ENCODE results near the gene HS6ST2. TPM values are rescaled to one million over a fixed set of nuclear protein-coding genes. Genes with fewer than 3 reads are reported as not detected.

HS6ST2 gene
- polyA plus RNA-seq, 1 of the 3 experiments (the other 2 are of a cell fraction) = 0.05 TPM

DNA sequence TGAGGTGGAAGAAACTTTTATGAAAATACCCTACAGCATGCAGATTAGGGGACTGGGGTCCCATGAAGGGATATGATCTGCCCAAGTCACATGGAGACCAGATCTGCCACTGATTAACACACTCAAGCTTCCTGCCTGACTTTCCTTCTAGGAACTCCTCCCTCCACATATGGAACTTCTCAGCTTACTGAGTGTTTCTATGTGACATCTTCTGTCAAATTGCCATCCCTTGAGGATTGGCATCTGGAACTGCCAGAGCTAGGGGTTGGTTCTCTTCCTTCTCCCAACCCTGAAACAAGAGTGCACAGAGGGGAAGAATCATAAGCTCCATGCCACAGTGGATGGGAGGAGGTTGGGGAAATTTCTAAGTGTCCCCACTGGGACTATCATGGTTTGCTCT, 319.0 kb downstream of the HS6ST2 start:
- no peaks in the 10 kb centered on the region for H3F3A ChIP-seq (replicated peaks; ENCODE audit: insufficient read depth)
- no peaks in the 10 kb centered on the region for H4K20me1 ChIP-seq (ENCODE audit: insufficient read depth)
- ChIA-PET POLR2A (no interaction called here), CTCF (interaction anchor here (0.7 to 1.1 kb wide), 2 partner anchors 8 to 58 kb away, joined by 3 to 5 read pairs; no protein-coding TSS in a partner anchor)
- H3K79me2 ChIP-seq (ENCODE audit: insufficient read depth) = no peaks in the 10 kb centered on the region
- no peak for DNase-seq
- H3K27ac ChIP-seq (ENCODE audit: low read depth in 2 of 2, low read length in 1 of 2) = no peak overlapping the region
- no peaks in the 10 kb centered on the region for H3K9me3 ChIP-seq
- no peak overlapping the region for H3K9ac ChIP-seq
- no peak for TF ChIP-seq JUND (IDR thresholded peaks at IDR 0.05)
- no peak for TF ChIP-seq NFIC (IDR thresholded peaks at IDR 0.05; ENCODE audit: borderline replicate concordance)
- TF ChIP-seq FOSL2 (IDR thresholded peaks at IDR 0.05; ENCODE audit: borderline replicate concordance, low read depth) = no peak
- TF ChIP-seq CHD2 (IDR thresholded peaks at IDR 0.05; ENCODE audit: low read length, partially characterized antibody) = no peak
- no peak for TF ChIP-seq POLR2AphosphoS5 (IDR thresholded peaks at IDR 0.05; ENCODE audit: low read depth, low read length)
- no peak for TF ChIP-seq FOXM1 (IDR thresholded peaks at IDR 0.05; ENCODE audit: low read depth)
- TF ChIP-seq, protein P1, sequence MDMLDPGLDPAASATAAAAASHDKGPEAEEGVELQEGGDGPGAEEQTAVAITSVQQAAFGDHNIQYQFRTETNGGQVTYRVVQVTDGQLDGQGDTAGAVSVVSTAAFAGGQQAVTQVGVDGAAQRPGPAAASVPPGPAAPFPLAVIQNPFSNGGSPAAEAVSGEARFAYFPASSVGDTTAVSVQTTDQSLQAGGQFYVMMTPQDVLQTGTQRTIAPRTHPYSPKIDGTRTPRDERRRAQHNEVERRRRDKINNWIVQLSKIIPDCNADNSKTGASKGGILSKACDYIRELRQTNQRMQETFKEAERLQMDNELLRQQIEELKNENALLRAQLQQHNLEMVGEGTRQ (IDR thresholded peaks at IDR 0.05; ENCODE audit: borderline replicate concordance, low read depth, low read length) = no peak
- H3K27me3 ChIP-seq (ENCODE audit: insufficient read depth) = no peaks in the 10 kb centered on the region; the same call in 1 of the 2 replicates
- no peaks in the 10 kb centered on the region for H3K36me3 ChIP-seq (replicated peaks in 1 of 2; ENCODE audit: control insufficient read depth in 1 of 2, insufficient read depth in 2 of 2, low read length in 1 of 2)
- no peak overlapping the region for H3K4me2 ChIP-seq
- H3K4me3 ChIP-seq (ENCODE audit: low read depth in 2 of 2, low read length in 1 of 2) = no peak overlapping the region
- H2AFZ ChIP-seq (ENCODE audit: low read depth) = no peak overlapping the region
- H3K4me1 ChIP-seq (ENCODE audit: control insufficient read depth in 1 of 2, insufficient read depth in 2 of 2, low read depth in 1 of 2, low read length in 1 of 2) = no peaks in the 10 kb centered on the region
- H3K9me2 ChIP-seq = no peaks in the 10 kb centered on the region

DNA sequence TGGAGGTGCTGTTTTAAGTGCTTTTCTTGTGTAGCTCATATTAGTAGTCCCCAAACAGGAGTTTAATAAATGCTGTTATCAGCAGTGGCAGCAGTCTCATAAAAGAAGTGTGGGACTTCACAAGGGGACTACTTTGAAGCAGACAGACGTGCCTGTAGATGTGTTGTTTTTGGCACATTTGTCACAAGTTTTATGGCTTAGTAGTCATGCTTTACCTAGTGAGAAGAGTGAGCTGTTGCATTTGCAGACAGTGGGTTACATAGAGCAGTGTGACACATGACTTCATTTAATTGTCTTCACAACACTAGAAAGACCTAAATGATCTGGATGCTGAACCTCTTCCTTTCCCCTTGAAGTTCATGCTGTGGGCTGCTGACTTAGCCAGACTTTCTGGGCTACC, 320.1 kb downstream of the HS6ST2 start:
- Histone ChIP-seq H2AFZ (ENCODE audit: low read depth) (no peak overlapping the region), H3F3A (replicated peaks; ENCODE audit: insufficient read depth) (no peaks in the 10 kb centered on the region), H3K79me2 (ENCODE audit: insufficient read depth) (no peaks in the 10 kb centered on the region), H4K20me1 (ENCODE audit: insufficient read depth) (no peaks in the 10 kb centered on the region), H3K4me1 (ENCODE audit: control insufficient read depth in 1 of 2, insufficient read depth in 2 of 2, low read depth in 1 of 2, low read length in 1 of 2) (no peaks in the 10 kb centered on the region), H3K36me3 (replicated peaks in 1 of 2; ENCODE audit: control insufficient read depth in 1 of 2, insufficient read depth in 2 of 2, low read length in 1 of 2) (no peaks in the 10 kb centered on the region), H3K4me3 (ENCODE audit: low read depth in 2 of 2, low read length in 1 of 2) (no peak overlapping the region), H3K9me3 (no peaks in the 10 kb centered on the region), H3K9ac (no peak overlapping the region), H3K4me2 (no peak overlapping the region), H3K9me2 (no peaks in the 10 kb centered on the region), H3K27me3 (ENCODE audit: insufficient read depth) (no peaks in the 10 kb centered on the region; the same call in 1 of the 2 replicates), H3K27ac (ENCODE audit: low read depth in 2 of 2, low read length in 1 of 2) (no peak overlapping the region)
- ChIA-PET POLR2A (no interaction called here), CTCF (no interaction called here)
- 17% methylated on average over 1 of the region's 1 CpG for WGBS (ENCODE audit: low lambda C conversion rate)
- TF ChIP-seq, protein P2, sequence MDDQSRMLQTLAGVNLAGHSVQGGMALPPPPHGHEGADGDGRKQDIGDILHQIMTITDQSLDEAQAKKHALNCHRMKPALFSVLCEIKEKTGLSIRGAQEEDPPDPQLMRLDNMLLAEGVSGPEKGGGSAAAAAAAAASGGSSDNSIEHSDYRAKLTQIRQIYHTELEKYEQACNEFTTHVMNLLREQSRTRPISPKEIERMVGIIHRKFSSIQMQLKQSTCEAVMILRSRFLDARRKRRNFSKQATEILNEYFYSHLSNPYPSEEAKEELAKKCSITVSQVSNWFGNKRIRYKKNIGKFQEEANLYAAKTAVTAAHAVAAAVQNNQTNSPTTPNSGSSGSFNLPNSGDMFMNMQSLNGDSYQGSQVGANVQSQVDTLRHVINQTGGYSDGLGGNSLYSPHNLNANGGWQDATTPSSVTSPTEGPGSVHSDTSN (IDR thresholded peaks at IDR 0.05) = no peak
- TF ChIP-seq RXRA (IDR thresholded peaks at IDR 0.05; ENCODE audit: borderline replicate concordance, low read depth) (no peak), RCOR1 (IDR thresholded peaks at IDR 0.05; ENCODE audit: low read length) (no peak), YY1 (IDR thresholded peaks at IDR 0.05; ENCODE audit: low read depth) (no peak), NFIC (IDR thresholded peaks at IDR 0.05; ENCODE audit: borderline replicate concordance) (no peak)
- TF ChIP-seq, protein P1 (IDR thresholded peaks at IDR 0.05; ENCODE audit: borderline replicate concordance, low read depth, low read length) = no peak
- no peak for DNase-seq

All from SK-N-SH (cell line).